Measurements from ENCODE around the gene RBM4B.

DNA sequence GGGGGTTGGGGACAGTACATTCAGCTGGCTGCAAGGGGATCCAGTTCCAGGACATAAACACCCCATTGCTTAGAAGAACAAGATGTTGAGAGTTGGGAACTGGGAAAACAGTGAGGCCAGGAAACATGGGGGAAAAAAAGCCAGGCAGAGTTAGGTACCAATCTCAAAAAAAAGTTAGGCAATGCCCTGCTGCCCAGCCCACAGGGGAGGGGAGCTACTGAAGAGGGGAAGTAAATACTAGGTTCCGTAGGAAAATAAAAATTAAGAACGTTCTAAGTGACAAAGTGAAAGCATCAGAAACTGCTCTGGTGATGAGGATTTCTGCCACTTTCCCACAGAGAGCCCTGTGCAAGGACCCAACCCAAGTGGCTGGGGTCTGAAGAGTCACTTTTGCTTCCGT lies 39.3 kb upstream of the RBM4B start:
- no peak for TF ChIP-seq ZNF70 (CRISPR knock-in tag; IDR thresholded peaks at IDR 0.05)
- TF ChIP-seq TSHZ2 (CRISPR knock-in tag; IDR thresholded peaks at IDR 0.05) = no peak
- TF ChIP-seq ESRRG (CRISPR knock-in tag; IDR thresholded peaks at IDR 0.05) = no peak
- TF ChIP-seq ZNF8 (CRISPR knock-in tag; IDR thresholded peaks at IDR 0.05) = no peak
- no peak for TF ChIP-seq PATZ1 (CRISPR knock-in tag; IDR thresholded peaks at IDR 0.05; ENCODE audit: borderline replicate concordance)
- TF ChIP-seq ARNTL (CRISPR knock-in tag; IDR thresholded peaks at IDR 0.05; ENCODE audit: borderline replicate concordance, low read depth) = no peak
- TF ChIP-seq, protein P1, sequence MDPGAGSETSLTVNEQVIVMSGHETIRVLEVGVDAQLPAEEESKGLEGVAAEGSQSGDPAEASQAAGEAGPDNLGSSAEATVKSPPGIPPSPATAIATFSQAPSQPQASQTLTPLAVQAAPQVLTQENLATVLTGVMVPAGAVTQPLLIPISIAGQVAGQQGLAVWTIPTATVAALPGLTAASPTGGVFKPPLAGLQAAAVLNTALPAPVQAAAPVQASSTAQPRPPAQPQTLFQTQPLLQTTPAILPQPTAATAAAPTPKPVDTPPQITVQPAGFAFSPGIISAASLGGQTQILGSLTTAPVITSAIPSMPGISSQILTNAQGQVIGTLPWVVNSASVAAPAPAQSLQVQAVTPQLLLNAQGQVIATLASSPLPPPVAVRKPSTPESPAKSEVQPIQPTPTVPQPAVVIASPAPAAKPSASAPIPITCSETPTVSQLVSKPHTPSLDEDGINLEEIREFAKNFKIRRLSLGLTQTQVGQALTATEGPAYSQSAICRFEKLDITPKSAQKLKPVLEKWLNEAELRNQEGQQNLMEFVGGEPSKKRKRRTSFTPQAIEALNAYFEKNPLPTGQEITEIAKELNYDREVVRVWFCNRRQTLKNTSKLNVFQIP (CRISPR knock-in tag; IDR thresholded peaks at IDR 0.05; ENCODE audit: borderline replicate concordance, low read depth) = no peak
- TF ChIP-seq SNAI2 (CRISPR knock-in tag; IDR thresholded peaks at IDR 0.05) = no peak

Measured in SK-N-SH treated with all-trans-retinoic acid at 6 μM for 48 hours (cell line).